ENCODE results near the gene TIA1.

TIA1 gene

GRCh38 chr2:70203086-70203485, 45.3 kb downstream of the TIA1 start:
- no peak overlapping the region for H3K4me3 ChIP-seq
- DNase-seq (ENCODE audit: low read depth, low spot score), result no peak
- TF ChIP-seq FOXP2 (optimal IDR thresholded peaks at IDR 0.05; ENCODE audit: control extremely low read depth, extremely low read length, insufficient read depth), result no peak
- no peak; the same call in 1 of the 2 replicates for TF ChIP-seq POLR2AphosphoS5 (IDR thresholded peaks at IDR 0.05; ENCODE audit: borderline replicate concordance, low read depth, low read length)
- no peak for TF ChIP-seq EZH2 (IDR thresholded peaks at IDR 0.05)
- H3K36me3 ChIP-seq (ENCODE audit: insufficient read depth, low read length), result no peaks in the 10 kb centered on the region
- no peak overlapping the region for H3K9ac ChIP-seq (ENCODE audit: insufficient read length)
- no peaks in the 10 kb centered on the region for H3K9me3 ChIP-seq (ENCODE audit: low read depth, low read length)
- H3K27ac ChIP-seq, result no peak overlapping the region

- H3K9ac ChIP-seq (ENCODE audit: insufficient read length), result no peak overlapping the region
- DNase-seq (ENCODE audit: low read depth, low spot score), result no peak
- no peaks in the 10 kb centered on the region for H3K36me3 ChIP-seq (ENCODE audit: insufficient read depth, low read length)
- no peak overlapping the region for H3K4me3 ChIP-seq
- TF ChIP-seq EZH2 (IDR thresholded peaks at IDR 0.05) (no peak), POLR2AphosphoS5 (IDR thresholded peaks at IDR 0.05; ENCODE audit: borderline replicate concordance, low read depth, low read length) (no peak), FOXP2 (optimal IDR thresholded peaks at IDR 0.05; ENCODE audit: control extremely low read depth, extremely low read length, insufficient read depth) (no peak)
- H3K9me3 ChIP-seq (ENCODE audit: low read depth, low read length), result no peaks in the 10 kb centered on the region
- no peak overlapping the region for H3K27ac ChIP-seq
These were observed 46.1 kb downstream of the TIA1 start for GRCh38 chr2:70202236-70202806.

- TF ChIP-seq EZH2 (IDR thresholded peaks at IDR 0.05), result no peak
- no peak for TF ChIP-seq POLR2AphosphoS5 (IDR thresholded peaks at IDR 0.05; ENCODE audit: borderline replicate concordance, low read depth, low read length)
- no peak for TF ChIP-seq FOXP2 (optimal IDR thresholded peaks at IDR 0.05; ENCODE audit: control extremely low read depth, extremely low read length, insufficient read depth)
- DNase-seq (ENCODE audit: low read depth, low spot score), result no peak
- Histone ChIP-seq H3K4me3 (no peak overlapping the region), H3K9ac (ENCODE audit: insufficient read length) (no peak overlapping the region), H3K27ac (no peak overlapping the region), H3K36me3 (ENCODE audit: insufficient read depth, low read length) (no peaks in the 10 kb centered on the region), H3K9me3 (ENCODE audit: low read depth, low read length) (no peaks in the 10 kb centered on the region)
These were observed 46.6 kb downstream of the TIA1 start for GRCh38 chr2:70201831-70202230.

- TF ChIP-seq POLR2AphosphoS5 (IDR thresholded peaks at IDR 0.05; ENCODE audit: borderline replicate concordance, low read depth, low read length) (no peak), EZH2 (IDR thresholded peaks at IDR 0.05) (no peak), FOXP2 (optimal IDR thresholded peaks at IDR 0.05; ENCODE audit: control extremely low read depth, extremely low read length, insufficient read depth) (no peak)
- Histone ChIP-seq H3K27ac (no peak overlapping the region), H3K9ac (ENCODE audit: insufficient read length) (no peak overlapping the region), H3K36me3 (ENCODE audit: insufficient read depth, low read length) (no peaks in the 10 kb centered on the region), H3K9me3 (ENCODE audit: low read depth, low read length) (no peaks in the 10 kb centered on the region), H3K4me3 (no peak overlapping the region)
- DNase-seq (ENCODE audit: low read depth, low spot score), result no peak
These were observed 47.1 kb downstream of the TIA1 start for GRCh38 chr2:70201225-70201768.

- Histone ChIP-seq H3K4me3 (no peak overlapping the region), H3K27ac (no peak overlapping the region), H3K36me3 (ENCODE audit: insufficient read depth, low read length) (no peaks in the 10 kb centered on the region), H3K9ac (ENCODE audit: insufficient read length) (no peak overlapping the region), H3K9me3 (ENCODE audit: low read depth, low read length) (no peaks in the 10 kb centered on the region)
- no peak for DNase-seq (ENCODE audit: low read depth, low spot score)
- no peak for TF ChIP-seq FOXP2 (optimal IDR thresholded peaks at IDR 0.05; ENCODE audit: control extremely low read depth, extremely low read length, insufficient read depth)
- TF ChIP-seq POLR2AphosphoS5 (IDR thresholded peaks at IDR 0.05; ENCODE audit: borderline replicate concordance, low read depth, low read length), result no peak
- TF ChIP-seq EZH2 (IDR thresholded peaks at IDR 0.05), result no peak
These were observed 49.0 kb downstream of the TIA1 start for GRCh38 chr2:70199320-70199864.

- DNase-seq (ENCODE audit: low read depth, low spot score), result no peak
These were observed 55.9 kb downstream of the TIA1 start for GRCh38 chr2:70192516-70192915.

GRCh38 chr2:70191244-70191735, 57.1 kb downstream of the TIA1 start:
- Histone ChIP-seq H3K9me3 (ENCODE audit: low read depth, low read length) (no peaks in the 10 kb centered on the region), H3K27ac (peak overlapping the region; percentile 79), H3K9ac (ENCODE audit: insufficient read length) (peak overlapping the region; percentile 87), H3K36me3 (ENCODE audit: insufficient read depth, low read length) (no peaks in the 10 kb centered on the region), H3K4me3 (peak overlapping the region; percentile 92)
- TF ChIP-seq POLR2AphosphoS5 (IDR thresholded peaks at IDR 0.05; ENCODE audit: borderline replicate concordance, low read depth, low read length), result no peak
- TF ChIP-seq FOXP2 (optimal IDR thresholded peaks at IDR 0.05; ENCODE audit: control extremely low read depth, extremely low read length, insufficient read depth), result no peak
- no peak for TF ChIP-seq EZH2 (IDR thresholded peaks at IDR 0.05)
- DNase-seq (ENCODE audit: low read depth, low spot score), result no peak

More at GRCh38 chr2:70192516-70192915, 55.9 kb downstream of the TIA1 start:
- no peak overlapping the region for H3K27ac ChIP-seq
- no peak overlapping the region for H3K9ac ChIP-seq (ENCODE audit: insufficient read length)
- no peaks in the 10 kb centered on the region for H3K9me3 ChIP-seq (ENCODE audit: low read depth, low read length)
- H3K4me3 ChIP-seq, result no peak overlapping the region
- no peaks in the 10 kb centered on the region for H3K36me3 ChIP-seq (ENCODE audit: insufficient read depth, low read length)
- TF ChIP-seq EZH2 (IDR thresholded peaks at IDR 0.05) (no peak), POLR2AphosphoS5 (IDR thresholded peaks at IDR 0.05; ENCODE audit: borderline replicate concordance, low read depth, low read length) (no peak), FOXP2 (optimal IDR thresholded peaks at IDR 0.05; ENCODE audit: control extremely low read depth, extremely low read length, insufficient read depth) (no peak)

GRCh38 chr2:70190418-70191243, 57.8 kb downstream of the TIA1 start, which contains the start of gene C2orf42:
TSS of gene C2orf42 (minus strand) at chr2:70191019. CDS start at chr2:70181985, 9,034 bp downstream.
- peak within 1 kb of the TSS; percentile 79 for H3K27ac ChIP-seq
- peak; percentile 94 for DNase-seq (ENCODE audit: low read depth, low spot score)
- peak; percentile 88 for TF ChIP-seq POLR2AphosphoS5 (IDR thresholded peaks at IDR 0.05; ENCODE audit: borderline replicate concordance, low read depth, low read length)
- TF ChIP-seq EZH2 (IDR thresholded peaks at IDR 0.05), result no peak
- TF ChIP-seq FOXP2 (optimal IDR thresholded peaks at IDR 0.05; ENCODE audit: control extremely low read depth, extremely low read length, insufficient read depth), result no peak

More at GRCh38 chr2:70190418-70191243, 57.8 kb downstream of the TIA1 start, which contains the start of gene C2orf42:
- Histone ChIP-seq H3K36me3 (ENCODE audit: insufficient read depth, low read length) (no peaks in the 10 kb centered on the region), H3K4me3 (peak within 1 kb of the TSS; percentile 92), H3K9me3 (ENCODE audit: low read depth, low read length) (no peaks in the 10 kb centered on the region), H3K9ac (ENCODE audit: insufficient read length) (peak within 1 kb of the TSS; percentile 87)

Measured in SK-N-MC (cell line).